ENCODE results near the gene CTSK. TPM values are rescaled to one million over a fixed set of nuclear protein-coding genes. Genes with fewer than 3 reads are reported as not detected.
"Not testable (repeated sequence)": the region's sequence is repeated elsewhere in the genome, so short reads cannot be mapped to it uniquely, and the experiment has no call there.

Gene CTSK
- total RNA-seq = 2.4 and 3.1 TPM in 2 replicates

GRCh38 chr1:150808121-150808520 is at the start of gene CTSK:
TSS of gene CTSK (minus strand) at chr1:150808260. CDS start at chr1:150806805, 1,455 bp downstream.
- H3K4me3 ChIP-seq (ENCODE audit: low read depth, low read length) = no peak within 1 kb of the TSS
- FAIRE-seq = no peak

GRCh38 chr1:150852734-150853133 is 44.7 kb upstream of the CTSK start:
- not testable (repeated sequence) for H3K36me3 ChIP-seq (ENCODE audit: control insufficient read depth, insufficient read depth, low read length); FAIRE-seq; DNase-seq (ENCODE audit: low read depth); H3K4me3 ChIP-seq (ENCODE audit: low read depth, low read length); H3K27me3 ChIP-seq (ENCODE audit: control insufficient read depth, insufficient read depth, low read length)

More at GRCh38 chr1:150808121-150808520, at the start of gene CTSK:
- no peak for DNase-seq (ENCODE audit: low read depth)
- H3K36me3 ChIP-seq (ENCODE audit: control insufficient read depth, insufficient read depth, low read length) = peaks cover 1% of the 10 kb centered on the region
- no peak for TF ChIP-seq CTCF (IDR thresholded peaks at IDR 0.05; ENCODE audit: insufficient read depth, low read length, severe bottlenecking)
- no peaks in the 10 kb centered on the region for H3K27me3 ChIP-seq (ENCODE audit: control insufficient read depth, insufficient read depth, low read length)

GRCh38 chr1:150850801-150851362 is 42.8 kb upstream of the CTSK start:
- H3K36me3 ChIP-seq (ENCODE audit: control insufficient read depth, insufficient read depth, low read length); H3K27me3 ChIP-seq (ENCODE audit: control insufficient read depth, insufficient read depth, low read length); FAIRE-seq; DNase-seq (ENCODE audit: low read depth); H3K4me3 ChIP-seq (ENCODE audit: low read depth, low read length): not testable (repeated sequence)

GRCh38 chr1:150846473-150847146 is 38.5 kb upstream of the CTSK start:
- DNase-seq (ENCODE audit: low read depth) (no peak), FAIRE-seq (no peak)

GRCh38 chr1:150843474-150843873 is 35.4 kb upstream of the CTSK start:
- DNase-seq (ENCODE audit: low read depth) (no peak), FAIRE-seq (no peak)
- Histone ChIP-seq H3K36me3 (ENCODE audit: control insufficient read depth, insufficient read depth, low read length) (peaks cover 2% of the 10 kb centered on the region), H3K4me3 (ENCODE audit: low read depth, low read length) (no peak overlapping the region), H3K27me3 (ENCODE audit: control insufficient read depth, insufficient read depth, low read length) (no peaks in the 10 kb centered on the region)
- no peak for TF ChIP-seq CTCF (IDR thresholded peaks at IDR 0.05; ENCODE audit: insufficient read depth, low read length, severe bottlenecking)

More at GRCh38 chr1:150846473-150847146, 38.5 kb upstream of the CTSK start:
- TF ChIP-seq CTCF (IDR thresholded peaks at IDR 0.05; ENCODE audit: insufficient read depth, low read length, severe bottlenecking) = no peak
- Histone ChIP-seq H3K36me3 (ENCODE audit: control insufficient read depth, insufficient read depth, low read length) (peaks cover 3% of the 10 kb centered on the region), H3K27me3 (ENCODE audit: control insufficient read depth, insufficient read depth, low read length) (no peaks in the 10 kb centered on the region), H3K4me3 (ENCODE audit: low read depth, low read length) (no peak overlapping the region)

GRCh38 chr1:150842964-150843363 is 34.9 kb upstream of the CTSK start:
- Histone ChIP-seq H3K36me3 (ENCODE audit: control insufficient read depth, insufficient read depth, low read length) (no peaks in the 10 kb centered on the region), H3K27me3 (ENCODE audit: control insufficient read depth, insufficient read depth, low read length) (no peaks in the 10 kb centered on the region), H3K4me3 (ENCODE audit: low read depth, low read length) (no peak overlapping the region)
- FAIRE-seq (no peak), DNase-seq (ENCODE audit: low read depth) (no peak)
- TF ChIP-seq CTCF (IDR thresholded peaks at IDR 0.05; ENCODE audit: insufficient read depth, low read length, severe bottlenecking) = no peak

GRCh38 chr1:150842343-150842742 is 34.3 kb upstream of the CTSK start:
- no peak for TF ChIP-seq CTCF (IDR thresholded peaks at IDR 0.05; ENCODE audit: insufficient read depth, low read length, severe bottlenecking)
- no peak overlapping the region for H3K4me3 ChIP-seq (ENCODE audit: low read depth, low read length)
- DNase-seq (ENCODE audit: low read depth) = no peak
- H3K27me3 ChIP-seq (ENCODE audit: control insufficient read depth, insufficient read depth, low read length) = no peaks in the 10 kb centered on the region
- no peaks in the 10 kb centered on the region for H3K36me3 ChIP-seq (ENCODE audit: control insufficient read depth, insufficient read depth, low read length)
- FAIRE-seq = no peak
